ENCODE results near the gene NFYB.

DNA sequence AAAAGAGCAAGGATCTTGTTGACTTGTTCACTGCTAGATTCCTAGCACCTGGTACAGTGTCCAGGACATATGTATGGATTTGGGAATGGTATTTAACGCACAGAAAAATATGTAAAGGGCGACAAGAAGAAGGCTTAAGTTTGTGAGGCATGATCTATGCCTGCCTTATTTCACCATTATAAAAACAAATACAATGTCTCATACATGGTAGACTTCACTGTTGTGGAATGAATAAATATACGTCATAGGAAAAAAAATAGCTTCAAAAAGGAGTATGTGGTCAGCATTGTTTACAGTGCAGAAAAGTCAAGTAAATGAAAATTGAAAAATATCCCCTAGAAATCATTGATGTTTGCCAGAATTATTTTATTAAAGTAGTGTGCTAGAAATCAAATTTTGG, 43.7 kb downstream of the NFYB start:
- no peak for TF ChIP-seq EZH2 (IDR thresholded peaks at IDR 0.05)
- TF ChIP-seq, protein P1, sequence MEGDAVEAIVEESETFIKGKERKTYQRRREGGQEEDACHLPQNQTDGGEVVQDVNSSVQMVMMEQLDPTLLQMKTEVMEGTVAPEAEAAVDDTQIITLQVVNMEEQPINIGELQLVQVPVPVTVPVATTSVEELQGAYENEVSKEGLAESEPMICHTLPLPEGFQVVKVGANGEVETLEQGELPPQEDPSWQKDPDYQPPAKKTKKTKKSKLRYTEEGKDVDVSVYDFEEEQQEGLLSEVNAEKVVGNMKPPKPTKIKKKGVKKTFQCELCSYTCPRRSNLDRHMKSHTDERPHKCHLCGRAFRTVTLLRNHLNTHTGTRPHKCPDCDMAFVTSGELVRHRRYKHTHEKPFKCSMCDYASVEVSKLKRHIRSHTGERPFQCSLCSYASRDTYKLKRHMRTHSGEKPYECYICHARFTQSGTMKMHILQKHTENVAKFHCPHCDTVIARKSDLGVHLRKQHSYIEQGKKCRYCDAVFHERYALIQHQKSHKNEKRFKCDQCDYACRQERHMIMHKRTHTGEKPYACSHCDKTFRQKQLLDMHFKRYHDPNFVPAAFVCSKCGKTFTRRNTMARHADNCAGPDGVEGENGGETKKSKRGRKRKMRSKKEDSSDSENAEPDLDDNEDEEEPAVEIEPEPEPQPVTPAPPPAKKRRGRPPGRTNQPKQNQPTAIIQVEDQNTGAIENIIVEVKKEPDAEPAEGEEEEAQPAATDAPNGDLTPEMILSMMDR (IDR thresholded peaks at IDR 0.05), result no peak
- no peak for TF ChIP-seq EZH2phosphoT487 (IDR thresholded peaks at IDR 0.05)
